HG02870 (cell line): ENCODE results near the gene NDUFV3.
A peak's percentile ranks its signal among the peaks of the same experiment; 100 is the strongest.
"Not testable (repeated sequence)": the region's sequence is repeated elsewhere in the genome, so short reads cannot be mapped to it uniquely, and the experiment has no call there.

ENCODE experiments used
- ATAC-seq: cut with Tn5 transposase; IDR thresholded peaks from one replicate; pipeline ENCODE4 v1.9.1; 2021; ENCODE audit warnings: mild to moderate bottlenecking, moderate library complexity; ENCODE audit not compliant: unreplicated experiment

Gene NDUFV3

GRCh38 chr21:42892931-42893755 lies at the start of gene NDUFV3:
TSS of gene NDUFV3 (plus strand) at chr21:42893309. CDS start at chr21:42893334, 25 bp downstream.
- ATAC-seq: peak; percentile 88

- ATAC-seq: no peak
Measured at GRCh38 chr21:42844411-42845113, 48.5 kb upstream of the NDUFV3 start.

- no peak for ATAC-seq
Measured at GRCh38 chr21:42845296-42845965, 47.7 kb upstream of the NDUFV3 start.

GRCh38 chr21:42846221-42846620 lies 46.9 kb upstream of the NDUFV3 start:
- ATAC-seq: no peak

- no peak for ATAC-seq
Measured at GRCh38 chr21:42847051-42847707, 45.9 kb upstream of the NDUFV3 start.

- ATAC-seq: no peak
Measured at GRCh38 chr21:42847726-42848125, 45.4 kb upstream of the NDUFV3 start.

GRCh38 chr21:42848144-42848931 lies 44.8 kb upstream of the NDUFV3 start:
- not testable (repeated sequence) for ATAC-seq

- ATAC-seq: no peak
Measured at GRCh38 chr21:42848932-42849758, 44.0 kb upstream of the NDUFV3 start.

GRCh38 chr21:42849759-42850412 lies 43.2 kb upstream of the NDUFV3 start:
- ATAC-seq: no peak

GRCh38 chr21:42850463-42850862 lies 42.6 kb upstream of the NDUFV3 start:
- no peak for ATAC-seq

GRCh38 chr21:42850866-42851391 lies 42.2 kb upstream of the NDUFV3 start:
- ATAC-seq: no peak

GRCh38 chr21:42851812-42852665 lies 41.1 kb upstream of the NDUFV3 start:
- no peak for ATAC-seq

GRCh38 chr21:42852925-42853570 lies 40.1 kb upstream of the NDUFV3 start:
- ATAC-seq: no peak

- no peak for ATAC-seq
Measured at GRCh38 chr21:42853621-42854020, 39.5 kb upstream of the NDUFV3 start.

GRCh38 chr21:42854246-42855010 lies 38.7 kb upstream of the NDUFV3 start:
- ATAC-seq: no peak

GRCh38 chr21:42855171-42855936 lies 37.8 kb upstream of the NDUFV3 start:
- no peak for ATAC-seq
